Measurements from ENCODE around the gene BCL11B.

GRCh38 chr14:99300190-99300589 is 28.2 kb upstream of the BCL11B start:
- no peak for TF ChIP-seq CREB3 (tag; conservative IDR thresholded peaks at IDR 0.05; ENCODE audit: low read depth)
- no peak for TF ChIP-seq E2F1 (CRISPR knock-in tag; IDR thresholded peaks at IDR 0.05)
- TF ChIP-seq POLR2A (conservative IDR thresholded peaks at IDR 0.05), result no peak
